GM23248 (cell line): ENCODE measurements around the gene CFAP61. TPM values are rescaled to one million over a fixed set of nuclear protein-coding genes. Genes with fewer than 3 reads are reported as not detected.

ENCODE experiments used
- DNase-seq: peaks from one replicate; pipeline ENCODE4 v3.0.0-alpha.2; 2015
- H2AFZ ChIP-seq: fragments of 200-600 bp; sonication (generic); 2 replicates; pipeline ENCODE4 v1.6.1; 2016; ENCODE audit warnings: antibody characterized with exemption
- H3F3A ChIP-seq: fragments of 200-600 bp; sonication (generic); 2 replicates; pipeline ENCODE4 v1.6.1; 2016; ENCODE audit warnings: mild to moderate bottlenecking, antibody characterized with exemption, mixed run types; ENCODE audit not compliant: insufficient read depth
- H3K27ac ChIP-seq: fragments of 200-600 bp; sonication (generic); 2 replicates; pipeline ENCODE4 v1.5.1; 2016; ENCODE audit warnings: mild to moderate bottlenecking
- H3K27me3 ChIP-seq: fragments of 200-600 bp; sonication (generic); replicated peaks from 2 replicates; pipeline ENCODE4 v1.6.1; 2016; ENCODE audit warnings: mild to moderate bottlenecking; ENCODE audit not compliant: insufficient read depth
- H3K36me3 ChIP-seq: fragments of 200-600 bp; sonication (generic); 2 replicates; pipeline ENCODE4 v1.6.1; 2016; ENCODE audit warnings: low read depth, mild to moderate bottlenecking
- H3K4me1 ChIP-seq: fragments of 200-600 bp; sonication (generic); 2 replicates; pipeline ENCODE4 v1.6.1; 2016; ENCODE audit warnings: mild to moderate bottlenecking; ENCODE audit not compliant: insufficient read depth
- H3K4me2 ChIP-seq: fragments of 200-600 bp; sonication (generic); one replicate; pipeline ENCODE4 v1.6.1; 2016; ENCODE audit warnings: mild to moderate bottlenecking; ENCODE audit not compliant: unreplicated experiment
- H3K4me3 ChIP-seq: fragments of 200-600 bp; sonication (generic); 2 replicates; pipeline ENCODE4 v1.5.1; 2016; ENCODE audit warnings: mild to moderate bottlenecking
- H3K79me2 ChIP-seq: fragments of 200-600 bp; sonication (generic); 2 replicates; pipeline ENCODE4 v1.6.1; 2016; ENCODE audit warnings: mild to moderate bottlenecking; ENCODE audit not compliant: insufficient read depth
- H3K9ac ChIP-seq: fragments of 200-600 bp; sonication (generic); 2 replicates; pipeline ENCODE4 v1.6.1; 2016; ENCODE audit warnings: mild to moderate bottlenecking
- H3K9me2 ChIP-seq: fragments of 200-600 bp; sonication (generic); 2 replicates; pipeline ENCODE4 v1.6.1; 2016; ENCODE audit warnings: mixed run types, mild to moderate bottlenecking, moderate library complexity; ENCODE audit not compliant: insufficient read depth
- H3K9me3 ChIP-seq: fragments of 200-600 bp; sonication (generic); one replicate; pipeline ENCODE4 v1.6.1; 2017; ENCODE audit warnings: low read depth
- H4K20me1 ChIP-seq: fragments of 200-600 bp; sonication (generic); 2 replicates; pipeline ENCODE4 v1.6.0; 2016; ENCODE audit not compliant: insufficient read depth
- EZH2 ChIP-seq: fragments of 200-600 bp; sonication (generic); IDR thresholded peaks from 2 replicates; pipeline ENCODE4 v1.6.1; 2018; ENCODE audit warnings: antibody characterized with exemption, mild to moderate bottlenecking; ENCODE audit not compliant: insufficient read depth, poor library complexity, severe bottlenecking
- EZH2phosphoT487 ChIP-seq: fragments of 200-600 bp; sonication (generic); IDR thresholded peaks from 2 replicates; pipeline ENCODE4 v1.6.1; 2018; ENCODE audit warnings: antibody characterized with exemption, moderate library complexity, mild to moderate bottlenecking, low read depth; ENCODE audit not compliant: insufficient read depth
- WGBS, 2 experiments: methylation state at CpG; one replicate each; pipeline ENCODE4 v1.1.6; 2015 to 2017; ENCODE audit warnings: low lambda C conversion rate in 2 of 2, low coverage in 1 of 2; ENCODE audit errors: missing lambda C conversion rate in 2 of 2; 5-methylcytosine and 5-hydroxymethylcytosine counted together
- in situ Hi-C: fragments of 300-500 bp; cut with MboI; formaldehyde crosslinking; loops from 2 replicates; pipeline ENCODE4 v1.15.0; 2020
- polyA plus RNA-seq: library from polyadenylated mRNA; unstranded; fragments of >200 nt; fragmentation: Nextera tagmentation; extraction: Ambion mirVana; gene quantifications from 2 replicates; pipeline ENCODE4 v1.2.1, GENCODE V29; 2016
- total RNA-seq: library from RNA; depleted of rRNA; stranded (reverse); fragments of >200 nt; shearing (Covaris generic); gene quantifications from 2 replicates; pipeline ENCODE4 v1.2.3, GENCODE V29; 2014

Gene CFAP61
- total and polyA plus RNA-seq, 2 experiments from 2014 or later: not detected

GRCh38 chr20:20312562-20312961 is 260.2 kb downstream of the CFAP61 start:
- DNase-seq: no peak
- Histone ChIP-seq H2AFZ (no peak overlapping the region), H3K9me2 (no peaks in the 10 kb centered on the region), H3K27me3 (no peaks in the 10 kb centered on the region; the same call in 1 of the 2 replicates), H3F3A (no peaks in the 10 kb centered on the region), H3K4me1 (no peaks in the 10 kb centered on the region), H3K79me2 (no peaks in the 10 kb centered on the region), H3K4me2 (no peak overlapping the region), H3K4me3 (no peak overlapping the region), H3K36me3 (no peaks in the 10 kb centered on the region), H3K9ac (no peak overlapping the region), H4K20me1 (no peaks in the 10 kb centered on the region), H3K9me3 (no peaks in the 10 kb centered on the region), H3K27ac (no peak overlapping the region)
- WGBS, 2 experiments: 31 to 52% methylated on average over 3 of the region's 3 CpGs
- TF ChIP-seq EZH2 (no peak), EZH2phosphoT487 (no peak)
- in situ Hi-C loops: no loop called here

- TF ChIP-seq EZH2: no peak
- no peak for TF ChIP-seq EZH2phosphoT487
- Histone ChIP-seq H3K9ac (no peak overlapping the region), H3K27me3 (no peaks in the 10 kb centered on the region), H3K4me3 (no peak overlapping the region), H3K27ac (no peak overlapping the region), H3K9me3 (no peaks in the 10 kb centered on the region), H4K20me1 (no peaks in the 10 kb centered on the region), H3K36me3 (no peaks in the 10 kb centered on the region), H3K4me1 (no peaks in the 10 kb centered on the region), H3K9me2 (no peaks in the 10 kb centered on the region), H2AFZ (no peak overlapping the region), H3K79me2 (no peaks in the 10 kb centered on the region), H3K4me2 (no peak overlapping the region), H3F3A (no peaks in the 10 kb centered on the region)
- WGBS, 2 experiments: 19 to 21% methylated on average over 4 of the region's 4 CpGs
- DNase-seq: no peak
- in situ Hi-C loops: no loop called here
These were observed 264.9 kb downstream of the CFAP61 start for GRCh38 chr20:20317195-20317594.

GRCh38 chr20:20317621-20318364 is 265.5 kb downstream of the CFAP61 start:
- Histone ChIP-seq H3K9me3 (no peaks in the 10 kb centered on the region), H3K79me2 (no peaks in the 10 kb centered on the region), H3K4me1 (no peaks in the 10 kb centered on the region), H3K27ac (no peak overlapping the region), H3K9ac (no peak overlapping the region), H4K20me1 (no peaks in the 10 kb centered on the region), H3K9me2 (no peaks in the 10 kb centered on the region), H3K4me3 (no peak overlapping the region), H3K36me3 (no peaks in the 10 kb centered on the region), H3K27me3 (no peaks in the 10 kb centered on the region), H2AFZ (no peak overlapping the region), H3K4me2 (no peak overlapping the region), H3F3A (no peaks in the 10 kb centered on the region)
- in situ Hi-C loops: no loop called here
- 8 to 9% methylated on average over 13 of the region's 13 CpGs for WGBS, 2 experiments
- no peak for DNase-seq
- TF ChIP-seq EZH2 (no peak), EZH2phosphoT487 (no peak)

- Histone ChIP-seq H3K9me3 (no peaks in the 10 kb centered on the region), H4K20me1 (no peaks in the 10 kb centered on the region), H3K27me3 (no peaks in the 10 kb centered on the region), H3K79me2 (no peaks in the 10 kb centered on the region), H3K4me1 (no peaks in the 10 kb centered on the region), H3K27ac (no peak overlapping the region), H3K36me3 (no peaks in the 10 kb centered on the region), H3K9me2 (no peaks in the 10 kb centered on the region), H2AFZ (no peak overlapping the region), H3K9ac (no peak overlapping the region), H3K4me3 (no peak overlapping the region), H3K4me2 (no peak overlapping the region), H3F3A (no peaks in the 10 kb centered on the region)
- peak; percentile 21 for DNase-seq
- in situ Hi-C loops: no loop called here
- 12 to 14% methylated on average over 9 of the region's 9 CpGs for WGBS, 2 experiments
- TF ChIP-seq EZH2phosphoT487 (no peak), EZH2 (no peak)
These were observed 266.2 kb downstream of the CFAP61 start for GRCh38 chr20:20318365-20319161.
